DMS 273 treated with DMSO at 0.1 percent for 48 hours (cell line): ENCODE data around the gene LGR4.
A peak's percentile ranks its signal among the peaks of the same experiment; 100 is the strongest.
"Not testable (repeated sequence)": the region's sequence is repeated elsewhere in the genome, so short reads cannot be mapped to it uniquely, and the experiment has no call there.

Experiments used
- DNase-seq: peaks from one replicate; lab custom pipeline; 2025; lab: John Stamatoyannopoulos, UW

LGR4 gene

GRCh38 chr11:27472398-27473016 is at the start of gene LGR4:
TSS of gene LGR4 (minus strand) at chr11:27472790. CDS start at chr11:27472302, 488 bp downstream.
- peak; percentile 93 for DNase-seq

- no peak for DNase-seq
Observed at GRCh38 chr11:27520226-27520625, 47.6 kb upstream of the LGR4 start.

GRCh38 chr11:27518518-27518917 is 45.9 kb upstream of the LGR4 start:
- DNase-seq: no peak

GRCh38 chr11:27517490-27517889 is 44.9 kb upstream of the LGR4 start:
- not testable (repeated sequence) for DNase-seq

GRCh38 chr11:27514558-27514957 is 42.0 kb upstream of the LGR4 start:
- DNase-seq: no peak

- no peak for DNase-seq
Observed at GRCh38 chr11:27514076-27514475, 41.5 kb upstream of the LGR4 start.

GRCh38 chr11:27513389-27513788 is 40.8 kb upstream of the LGR4 start:
- DNase-seq: no peak

- no peak for DNase-seq
Observed at GRCh38 chr11:27512238-27512637, 39.6 kb upstream of the LGR4 start.

- no peak for DNase-seq
Observed at GRCh38 chr11:27509908-27510307, 37.3 kb upstream of the LGR4 start.

GRCh38 chr11:27507557-27508322 is 35.1 kb upstream of the LGR4 start:
- no peak for DNase-seq

GRCh38 chr11:27506200-27507182 is 33.9 kb upstream of the LGR4 start, which contains the start of gene LIN7C:
TSS of gene LIN7C (minus strand) at chr11:27506769. CDS start at chr11:27506752, 17 bp downstream.
- DNase-seq: peak; percentile 83

- DNase-seq: no peak
Observed at GRCh38 chr11:27505781-27506180, 33.2 kb upstream of the LGR4 start.

GRCh38 chr11:27504205-27504604 is 31.6 kb upstream of the LGR4 start:
- no peak for DNase-seq

GRCh38 chr11:27501100-27501499 is 28.5 kb upstream of the LGR4 start:
- no peak for DNase-seq

- no peak for DNase-seq
Observed at GRCh38 chr11:27497911-27498310, 25.3 kb upstream of the LGR4 start.

- no peak for DNase-seq
Observed at GRCh38 chr11:27497284-27497866, 24.8 kb upstream of the LGR4 start.

- DNase-seq: no peak
Observed at GRCh38 chr11:27496461-27496860, 23.9 kb upstream of the LGR4 start.

GRCh38 chr11:27495710-27496300 is 23.2 kb upstream of the LGR4 start:
- no peak for DNase-seq

- DNase-seq: no peak
Observed at GRCh38 chr11:27489092-27489491, 16.5 kb upstream of the LGR4 start.

GRCh38 chr11:27487706-27488105 is 15.1 kb upstream of the LGR4 start:
- DNase-seq: no peak

- DNase-seq: no peak
Observed at GRCh38 chr11:27485930-27486773, 13.6 kb upstream of the LGR4 start.
